ENCODE measurements around the gene ZBP1.

The ZBP1 gene

GRCh38 chr20:57655809-57656155 is 35.6 kb upstream of the ZBP1 start:
- Mint-ChIP-seq H3K9me3 (no peaks in the 10 kb centered on the region), H3K36me3 (ENCODE audit: insufficient read depth) (no peaks in the 10 kb centered on the region), H3K4me3 (no peak overlapping the region)

DNA sequence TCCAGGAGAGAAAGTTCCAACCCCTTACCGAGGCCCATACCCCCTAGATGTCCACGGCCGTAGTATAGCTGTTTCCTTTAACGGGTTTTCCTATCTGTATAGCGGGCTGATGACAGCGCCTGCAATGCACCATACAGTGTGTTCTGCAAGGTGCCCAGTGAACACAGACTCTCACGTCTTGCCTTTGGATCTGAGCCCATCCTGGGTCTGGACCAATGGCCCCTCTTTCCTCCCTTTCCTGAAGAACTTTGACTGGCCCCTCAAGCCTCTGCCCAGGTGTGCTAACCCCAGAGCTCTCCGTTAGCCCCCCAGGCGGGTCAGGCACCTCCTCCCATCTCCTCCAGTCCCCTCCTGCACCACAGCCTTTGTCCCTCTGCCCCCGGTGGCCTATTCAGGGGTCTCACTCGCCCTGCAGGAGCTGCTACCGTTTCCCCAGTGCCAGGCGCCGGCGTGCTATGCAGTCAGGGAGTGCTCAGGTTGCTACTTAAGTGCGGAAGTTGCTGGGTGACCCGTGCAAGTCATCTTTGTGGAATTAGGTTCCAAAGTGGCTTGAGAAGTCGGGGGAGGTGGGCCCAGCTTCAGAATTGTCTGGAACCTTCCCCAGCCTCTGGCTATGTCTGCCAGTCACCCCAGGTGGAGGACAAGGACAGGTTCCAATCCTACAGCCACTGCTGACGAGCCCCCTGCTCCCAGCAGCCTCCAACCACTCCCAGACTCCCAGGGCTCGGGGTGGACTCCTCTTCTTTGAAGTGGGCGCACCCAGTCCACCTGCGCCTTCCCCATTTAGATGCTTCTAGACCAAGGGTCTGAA is 35.0 kb upstream of the ZBP1 start:
- ATAC-seq (replicated peaks) (no peak), DNase-seq (no peak)
- peak overlapping the region; percentile 6 to 44 for H3K27ac Mint-ChIP-seq
- no peaks in the 10 kb centered on the region for H3K36me3 Mint-ChIP-seq (ENCODE audit: insufficient read depth)
- no peak overlapping the region for H3K4me3 Mint-ChIP-seq
- H3K4me1 Mint-ChIP-seq (ENCODE audit: low read depth in 2 of 2) = peaks cover 20 to 34% of the 10 kb centered on the region in 2 donors
- no peaks in the 10 kb centered on the region for H3K9me3 Mint-ChIP-seq
- H3K27me3 Mint-ChIP-seq = peaks cover 5 to 21% of the 10 kb centered on the region in 2 donors

More at GRCh38 chr20:57655809-57656155, 35.6 kb upstream of the ZBP1 start:
- DNase-seq (no peak), ATAC-seq (replicated peaks) (no peak)
- H3K27ac Mint-ChIP-seq = peak overlapping the region in 1 of 2 donors; percentile 6
- peaks cover 0 to 15% of the 10 kb centered on the region in 2 donors for H3K27me3 Mint-ChIP-seq
- H3K4me1 Mint-ChIP-seq (ENCODE audit: low read depth in 2 of 2) = peaks cover 20 to 32% of the 10 kb centered on the region in 2 donors

DNA sequence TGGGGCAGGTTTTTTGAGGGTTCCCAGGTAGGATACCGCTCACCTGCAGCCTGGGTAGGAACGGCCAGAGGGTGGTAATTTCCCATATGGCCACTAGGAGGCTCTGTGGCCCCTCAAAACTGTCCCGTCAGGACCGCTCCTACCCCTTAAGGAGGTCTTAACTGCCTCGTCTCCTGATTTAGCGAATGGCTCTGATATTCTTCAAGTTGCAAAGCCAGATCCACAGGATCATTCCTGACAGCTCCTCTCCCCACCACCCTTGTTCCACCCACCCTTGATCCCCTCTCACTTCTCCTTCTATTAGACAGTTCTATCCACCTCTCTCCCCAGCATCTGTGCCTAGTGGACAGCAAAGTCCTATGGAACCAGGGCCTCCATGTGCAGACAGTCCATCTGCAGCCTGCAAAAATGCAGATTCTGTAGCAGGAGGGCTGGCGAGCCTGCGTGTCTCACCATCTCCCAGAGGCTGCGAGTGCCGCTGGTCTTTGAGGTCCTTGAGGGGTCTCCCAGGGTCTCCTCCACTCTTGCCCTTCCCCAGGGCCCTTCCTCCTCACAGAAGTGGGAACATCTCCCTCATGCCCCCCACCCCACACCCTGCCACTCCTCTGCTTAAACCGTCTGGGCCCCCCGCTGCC is 34.3 kb upstream of the ZBP1 start:
- peaks cover 7 to 28% of the 10 kb centered on the region in 2 donors for H3K27me3 Mint-ChIP-seq
- peak overlapping the region; percentile 5 to 52 for H3K27ac Mint-ChIP-seq
- ATAC-seq (replicated peaks) (peak; percentile 75), DNase-seq (peak; percentile 46 to 62 (median 55))
- H3K36me3 Mint-ChIP-seq (ENCODE audit: insufficient read depth) = no peaks in the 10 kb centered on the region
- peaks cover 20 to 34% of the 10 kb centered on the region in 2 donors for H3K4me1 Mint-ChIP-seq (ENCODE audit: low read depth in 2 of 2)
- H3K9me3 Mint-ChIP-seq = no peaks in the 10 kb centered on the region
- no peak overlapping the region for H3K4me3 Mint-ChIP-seq

GRCh38 chr20:57653910-57654309 is 33.7 kb upstream of the ZBP1 start:
- ATAC-seq (replicated peaks) (no peak), DNase-seq (no peak)
- Mint-ChIP-seq H3K27me3 (peaks cover 7 to 34% of the 10 kb centered on the region in 2 donors), H3K27ac (peak overlapping the region in 1 of 2 donors; percentile 52), H3K4me1 (ENCODE audit: low read depth in 2 of 2) (peaks cover 20 to 30% of the 10 kb centered on the region in 2 donors), H3K4me3 (no peak overlapping the region), H3K9me3 (no peaks in the 10 kb centered on the region), H3K36me3 (ENCODE audit: insufficient read depth) (no peaks in the 10 kb centered on the region)

DNA sequence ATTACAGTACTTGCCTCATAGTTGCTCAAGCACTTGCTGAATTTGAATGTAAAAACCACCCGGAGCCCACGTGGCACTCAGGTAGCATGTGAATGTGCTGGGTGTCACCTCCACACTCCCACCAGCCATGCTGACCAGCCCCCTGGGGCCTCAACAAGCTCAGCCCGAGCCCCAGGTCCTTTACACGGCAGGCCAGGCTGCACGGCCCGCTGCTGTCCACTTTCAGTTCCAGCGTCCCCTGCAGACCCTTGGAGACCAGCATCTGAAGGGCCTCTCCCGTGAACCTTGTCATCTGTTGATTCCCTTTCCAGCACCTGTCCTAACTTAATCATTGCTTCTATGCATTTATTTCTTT is 33.3 kb upstream of the ZBP1 start:
- Mint-ChIP-seq H3K36me3 (ENCODE audit: insufficient read depth) (no peaks in the 10 kb centered on the region), H3K27ac (no peak overlapping the region), H3K4me3 (no peak overlapping the region), H3K27me3 (peaks cover 9 to 38% of the 10 kb centered on the region in 2 donors), H3K9me3 (no peaks in the 10 kb centered on the region), H3K4me1 (ENCODE audit: low read depth in 2 of 2) (peaks cover 20 to 29% of the 10 kb centered on the region in 2 donors)
- no peak for ATAC-seq (replicated peaks)
- DNase-seq = no peak

DNA sequence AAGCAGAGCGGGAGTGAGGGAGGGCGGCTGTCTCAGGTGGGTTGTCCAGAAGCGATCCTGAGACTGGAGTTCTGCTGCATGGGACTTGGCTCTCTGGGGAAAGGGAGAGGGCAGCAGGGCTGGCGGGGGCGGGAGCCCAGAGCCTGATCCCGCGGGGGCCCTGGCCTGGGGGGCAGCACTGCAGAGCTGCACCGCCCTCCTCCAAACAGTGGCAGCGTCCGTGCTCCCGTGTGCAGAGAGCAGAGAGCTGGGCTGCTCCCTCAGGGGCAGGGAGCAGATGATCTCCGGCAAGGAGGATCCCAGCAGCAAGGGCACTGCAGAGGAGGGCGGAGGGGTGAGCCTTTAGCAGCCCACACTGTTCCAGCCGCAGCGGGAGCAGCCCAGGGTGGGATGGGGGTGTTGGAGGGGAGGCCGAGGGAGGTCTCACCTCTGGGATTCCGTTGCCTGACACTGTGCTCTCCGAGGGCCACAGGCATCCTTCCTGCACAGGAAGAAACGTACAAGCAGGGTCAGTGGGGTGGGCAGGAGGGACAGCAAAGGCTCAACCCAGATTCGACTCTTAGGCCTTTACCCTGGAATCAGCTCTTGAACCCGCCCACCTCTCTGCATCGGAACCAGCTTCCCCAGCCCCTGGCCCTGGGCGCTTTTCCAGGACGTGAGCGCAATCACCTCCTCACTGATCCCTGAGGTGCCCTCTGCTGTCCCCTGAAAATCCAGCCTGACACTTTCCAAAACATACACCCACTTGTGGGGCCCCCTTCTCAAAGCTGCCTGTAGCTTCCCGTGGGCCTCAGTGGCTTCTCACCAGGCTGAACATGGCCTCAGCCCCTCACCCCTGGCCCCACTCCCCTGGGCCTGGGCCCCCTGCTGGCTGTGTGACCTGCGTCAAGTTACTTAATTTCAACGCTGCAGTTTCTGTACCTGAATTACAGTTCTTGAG is 32.6 kb upstream of the ZBP1 start:
- peaks cover 15 to 44% of the 10 kb centered on the region in 2 donors for H3K27me3 Mint-ChIP-seq
- H3K4me3 Mint-ChIP-seq = no peak overlapping the region
- H3K4me1 Mint-ChIP-seq (ENCODE audit: low read depth in 2 of 2) = peaks cover 15 to 23% of the 10 kb centered on the region in 2 donors
- peak overlapping the region in 1 of 2 donors; percentile 46 for H3K27ac Mint-ChIP-seq
- H3K36me3 Mint-ChIP-seq (ENCODE audit: insufficient read depth) = no peaks in the 10 kb centered on the region
- no peaks in the 10 kb centered on the region for H3K9me3 Mint-ChIP-seq
- DNase-seq (no peak), ATAC-seq (replicated peaks) (no peak)

DNA sequence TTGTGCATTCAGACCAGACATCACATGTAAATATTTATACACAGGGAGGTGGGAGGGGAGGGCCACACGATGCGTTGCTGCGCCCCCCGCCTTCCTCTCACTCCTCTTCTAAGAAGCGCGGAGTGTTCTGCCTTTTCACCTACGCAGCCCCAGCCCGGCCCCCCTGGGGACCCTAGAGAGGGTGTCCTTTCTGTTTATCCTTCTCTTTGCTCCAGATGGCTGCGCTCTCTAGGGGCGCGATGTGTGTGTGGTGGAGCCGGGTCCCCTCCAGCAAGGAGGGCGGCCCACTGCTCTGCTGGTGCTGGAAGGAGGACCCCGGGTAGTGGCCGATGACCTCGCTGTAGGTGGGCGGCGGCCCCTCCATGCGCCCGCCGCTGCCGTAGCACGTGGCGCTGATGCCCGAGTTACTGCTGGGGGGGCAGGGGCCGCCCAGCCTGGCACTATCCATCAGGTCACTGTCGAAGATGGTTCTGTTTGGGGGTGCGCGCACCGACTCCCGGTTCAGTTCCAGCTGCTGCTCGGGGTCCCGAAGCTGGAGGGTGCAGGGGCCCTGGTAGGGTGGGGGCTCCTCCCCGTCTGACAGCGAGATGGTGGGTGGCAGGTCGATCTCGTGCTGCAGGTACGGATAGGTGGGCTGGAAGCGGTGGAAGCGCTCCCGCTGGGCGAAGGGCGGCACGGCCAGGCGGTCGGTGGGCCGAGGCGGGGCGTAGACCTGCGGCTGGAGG is 31.8 kb upstream of the ZBP1 start:
- no peak for DNase-seq
- no peaks in the 10 kb centered on the region for H3K9me3 Mint-ChIP-seq
- H3K27me3 Mint-ChIP-seq = peaks cover 16 to 49% of the 10 kb centered on the region in 2 donors
- peaks cover 12 to 17% of the 10 kb centered on the region in 2 donors for H3K4me1 Mint-ChIP-seq (ENCODE audit: low read depth in 2 of 2)
- H3K27ac Mint-ChIP-seq = peak overlapping the region in 1 of 2 donors; percentile 46
- no peak overlapping the region for H3K4me3 Mint-ChIP-seq
- ATAC-seq (replicated peaks) = no peak
- H3K36me3 Mint-ChIP-seq (ENCODE audit: insufficient read depth) = no peaks in the 10 kb centered on the region

DNA sequence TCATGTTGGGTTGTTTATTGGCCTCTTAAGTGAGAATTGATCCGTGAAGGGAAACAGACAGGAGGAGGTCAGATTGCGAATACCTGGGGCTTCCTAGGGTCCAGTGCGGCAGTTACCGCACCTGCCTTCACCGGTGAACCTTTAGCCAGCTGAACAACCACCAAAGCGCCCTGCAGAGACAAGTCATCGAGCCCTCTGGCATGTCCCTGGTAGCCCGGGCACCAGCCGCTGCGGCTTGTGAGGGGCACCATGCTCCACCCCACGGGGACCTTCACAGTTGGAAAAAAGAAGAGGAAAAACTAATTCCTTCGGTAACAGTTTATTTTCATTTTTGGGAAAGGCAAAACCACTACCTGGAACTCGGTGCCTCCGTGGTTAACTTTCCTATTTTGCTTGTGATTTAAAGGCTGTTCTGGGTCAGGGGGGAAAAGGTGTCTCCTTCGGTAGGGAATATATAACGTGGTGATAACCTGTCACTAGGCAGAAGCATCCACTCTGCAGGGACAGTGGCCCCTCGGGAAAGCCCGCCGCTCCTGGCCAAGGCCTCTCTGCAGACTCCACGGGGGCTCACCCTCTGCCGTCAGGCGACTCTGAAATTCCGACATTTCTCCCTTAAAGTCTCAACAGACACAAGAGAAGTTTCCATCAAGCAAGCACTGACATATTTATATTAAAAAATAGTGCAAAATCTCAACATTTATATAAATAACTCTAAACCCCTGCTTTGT is 30.7 kb upstream of the ZBP1 start:
- peaks cover 0 to 1% of the 10 kb centered on the region in 2 donors for H3K9me3 Mint-ChIP-seq
- H3K36me3 Mint-ChIP-seq (ENCODE audit: insufficient read depth) = no peaks in the 10 kb centered on the region
- DNase-seq (no peak), ATAC-seq (replicated peaks) (no peak)
- H3K27ac Mint-ChIP-seq = no peak overlapping the region
- H3K4me1 Mint-ChIP-seq (ENCODE audit: low read depth in 2 of 2) = peaks cover 11 to 12% of the 10 kb centered on the region in 2 donors
- H3K4me3 Mint-ChIP-seq = no peak overlapping the region
- peaks cover 16 to 56% of the 10 kb centered on the region in 2 donors for H3K27me3 Mint-ChIP-seq

- peaks cover 10 to 12% of the 10 kb centered on the region in 2 donors for H3K4me1 Mint-ChIP-seq (ENCODE audit: low read depth in 2 of 2)
- H3K9me3 Mint-ChIP-seq = peaks cover 0 to 1% of the 10 kb centered on the region in 2 donors
- H3K4me3 Mint-ChIP-seq = no peak overlapping the region
- no peak for ATAC-seq (replicated peaks)
- peaks cover 16 to 55% of the 10 kb centered on the region in 2 donors for H3K27me3 Mint-ChIP-seq
- no peaks in the 10 kb centered on the region for H3K36me3 Mint-ChIP-seq (ENCODE audit: insufficient read depth)
- no peak overlapping the region for H3K27ac Mint-ChIP-seq
- no peak for DNase-seq
Measured at GRCh38 chr20:57650266-57650665, 30.0 kb upstream of the ZBP1 start.

- Mint-ChIP-seq H3K4me1 (ENCODE audit: low read depth in 2 of 2) (peaks cover 5 to 8% of the 10 kb centered on the region in 2 donors), H3K27me3 (peaks cover 16 to 49% of the 10 kb centered on the region in 2 donors), H3K4me3 (no peak overlapping the region), H3K36me3 (ENCODE audit: insufficient read depth) (no peaks in the 10 kb centered on the region), H3K27ac (no peak overlapping the region), H3K9me3 (peaks cover 0 to 3% of the 10 kb centered on the region in 2 donors)
- DNase-seq (no peak), ATAC-seq (replicated peaks) (no peak)
Measured at GRCh38 chr20:57649617-57650015, 29.4 kb upstream of the ZBP1 start.

- H3K27me3 Mint-ChIP-seq = peaks cover 16 to 43% of the 10 kb centered on the region in 2 donors
- H3K36me3 Mint-ChIP-seq (ENCODE audit: insufficient read depth) = no peaks in the 10 kb centered on the region
- ATAC-seq (replicated peaks) (no peak), DNase-seq (no peak)
- H3K4me1 Mint-ChIP-seq (ENCODE audit: low read depth in 2 of 2) = peaks cover 0 to 3% of the 10 kb centered on the region in 2 donors
- no peak overlapping the region for H3K27ac Mint-ChIP-seq
- H3K9me3 Mint-ChIP-seq = peaks cover 0 to 5% of the 10 kb centered on the region in 2 donors
- H3K4me3 Mint-ChIP-seq = no peak overlapping the region
Measured at GRCh38 chr20:57648878-57649616, 28.8 kb upstream of the ZBP1 start.

Measured in effector memory CD8-positive, alpha-beta T cell (primary cell).